Neural progenitor cell (in vitro differentiated cells): ENCODE data around the gene KRTAP21-3.

Experiments
- CTCF ChIP-seq: fragments of 200-600 bp; sonication (generic); IDR thresholded peaks from 2 replicates; pipeline ENCODE4 v1.5.1; 2017; ENCODE audit warnings: antibody characterized with exemption, mild to moderate bottlenecking
- EZH2 ChIP-seq: fragments of 200-600 bp; sonication (generic); IDR thresholded peaks from 2 replicates; pipeline ENCODE4 v1.6.1; 2017; ENCODE audit warnings: antibody characterized with exemption, mild to moderate bottlenecking, moderate library complexity

GRCh38 chr21:30714456-30714855 is 4.1 kb downstream of the KRTAP21-3 start:
- TF ChIP-seq CTCF (no peak), EZH2 (no peak)
